ENCODE results near the gene HDC. TPM values are rescaled to one million over a fixed set of nuclear protein-coding genes. Genes with fewer than 3 reads are reported as not detected.

Gene HDC
- total RNA-seq, 2 donors from 2014 or later = 1.1 to 1.7 TPM

GRCh38 chr15:50232791-50233190, 32.7 kb downstream of the HDC start:
- Mint-ChIP-seq H3K4me1 (ENCODE audit: low read depth) (no peaks in the 10 kb centered on the region), H3K9me3 (no peaks in the 10 kb centered on the region), H3K27me3 (ENCODE audit: low read depth) (no peaks in the 10 kb centered on the region), H3K4me3 (no peak overlapping the region), H3K27ac (no peak overlapping the region), H3K36me3 (ENCODE audit: insufficient read depth in 2 of 2) (peaks cover 0 to 5% of the 10 kb centered on the region in 2 donors)
- ATAC-seq (replicated peaks in 1 of 2) = no peak
- DNase-seq = no peak

DNA sequence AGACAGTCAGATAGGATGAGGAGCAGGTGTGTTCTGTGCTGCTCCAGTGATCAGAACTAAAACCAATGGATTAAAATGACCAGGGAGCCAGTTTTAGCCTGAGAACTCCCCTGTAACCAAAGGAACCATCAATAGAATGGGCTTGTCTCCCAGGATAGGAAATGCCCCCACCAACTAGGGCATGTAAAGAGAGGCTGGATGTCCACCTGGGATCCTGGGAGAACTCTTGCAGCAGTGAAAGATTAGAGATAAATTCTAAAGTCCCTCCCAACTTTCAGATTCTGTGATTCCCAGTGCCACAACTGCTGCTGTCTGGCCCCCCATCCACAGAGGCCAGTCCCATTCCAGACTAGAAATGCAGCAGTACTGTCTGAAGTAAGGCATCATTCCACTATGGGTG, 33.8 kb downstream of the HDC start:
- DNase-seq (no peak), ATAC-seq (replicated peaks in 1 of 2) (no peak)
- Mint-ChIP-seq H3K36me3 (ENCODE audit: insufficient read depth in 2 of 2) (peaks cover 0 to 5% of the 10 kb centered on the region in 2 donors), H3K4me1 (ENCODE audit: low read depth) (no peaks in the 10 kb centered on the region), H3K9me3 (no peaks in the 10 kb centered on the region), H3K27me3 (ENCODE audit: low read depth) (no peaks in the 10 kb centered on the region), H3K27ac (no peak overlapping the region), H3K4me3 (no peak overlapping the region)

- DNase-seq = no peak
- Mint-ChIP-seq H3K27ac (no peak overlapping the region), H3K4me1 (ENCODE audit: low read depth) (no peaks in the 10 kb centered on the region), H3K27me3 (ENCODE audit: low read depth) (no peaks in the 10 kb centered on the region), H3K36me3 (ENCODE audit: insufficient read depth in 2 of 2) (peaks cover 0 to 2% of the 10 kb centered on the region in 2 donors), H3K4me3 (no peak overlapping the region), H3K9me3 (no peaks in the 10 kb centered on the region)
- ATAC-seq (replicated peaks in 1 of 2) = no peak
Measured at GRCh38 chr15:50229336-50229735, 36.2 kb downstream of the HDC start.

DNA sequence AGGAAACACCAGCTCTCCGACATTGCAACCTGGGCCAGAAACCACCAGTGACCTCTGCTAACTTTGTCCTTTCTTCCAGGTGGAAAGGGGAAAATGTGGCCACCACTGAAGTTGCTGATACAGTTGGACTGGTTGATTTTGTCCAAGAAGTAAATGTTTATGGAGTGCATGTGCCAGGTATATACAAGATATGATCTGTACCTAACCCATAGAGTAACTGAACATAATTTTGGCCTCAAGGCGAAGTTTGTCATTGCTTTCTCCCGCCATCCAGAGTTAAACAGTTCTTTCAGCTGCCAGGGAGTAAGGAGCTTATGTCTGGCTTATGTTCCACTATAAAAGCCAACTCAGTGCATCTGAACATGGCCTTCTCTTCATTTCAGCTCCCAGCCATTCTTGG, 36.7 kb downstream of the HDC start:
- Mint-ChIP-seq H3K36me3 (ENCODE audit: insufficient read depth in 2 of 2) (peaks cover 0 to 2% of the 10 kb centered on the region in 2 donors), H3K4me1 (ENCODE audit: low read depth) (no peaks in the 10 kb centered on the region), H3K9me3 (no peaks in the 10 kb centered on the region), H3K27me3 (ENCODE audit: low read depth) (no peaks in the 10 kb centered on the region), H3K4me3 (no peak overlapping the region), H3K27ac (no peak overlapping the region)
- DNase-seq = no peak
- no peak for ATAC-seq (replicated peaks in 1 of 2)

GRCh38 chr15:50227076-50227475, 38.5 kb downstream of the HDC start:
- H3K4me1 Mint-ChIP-seq (ENCODE audit: low read depth) = no peaks in the 10 kb centered on the region
- no peak for ATAC-seq (replicated peaks in 1 of 2)
- no peak overlapping the region for H3K27ac Mint-ChIP-seq
- DNase-seq = no peak
- H3K27me3 Mint-ChIP-seq (ENCODE audit: low read depth) = no peaks in the 10 kb centered on the region
- peaks cover 4 to 5% of the 10 kb centered on the region in 2 donors for H3K36me3 Mint-ChIP-seq (ENCODE audit: insufficient read depth in 2 of 2)
- H3K9me3 Mint-ChIP-seq = no peaks in the 10 kb centered on the region
- no peak overlapping the region for H3K4me3 Mint-ChIP-seq

DNA sequence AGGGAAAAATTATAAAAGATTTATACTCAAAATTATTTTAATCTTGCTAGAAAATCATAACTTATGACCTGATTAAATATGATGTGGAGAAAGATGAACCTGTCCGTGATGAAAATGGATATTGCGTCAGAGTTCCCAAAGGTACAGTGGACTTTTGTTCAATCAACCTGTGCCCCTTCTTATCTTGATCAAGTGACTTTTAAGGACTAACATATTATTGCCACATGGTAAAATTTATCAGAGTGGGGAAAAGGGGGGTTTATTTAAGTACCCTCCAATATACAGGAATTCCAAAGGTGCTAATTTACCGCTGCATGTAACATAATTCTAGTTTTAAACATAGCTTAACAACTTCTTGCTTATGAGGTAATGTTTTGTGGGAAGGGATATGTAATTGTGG, 39.6 kb downstream of the HDC start:
- H3K27ac Mint-ChIP-seq = no peak overlapping the region
- peaks cover 4 to 5% of the 10 kb centered on the region in 2 donors for H3K36me3 Mint-ChIP-seq (ENCODE audit: insufficient read depth in 2 of 2)
- DNase-seq = no peak
- H3K9me3 Mint-ChIP-seq = no peaks in the 10 kb centered on the region
- ATAC-seq (replicated peaks in 1 of 2) = no peak
- no peaks in the 10 kb centered on the region for H3K27me3 Mint-ChIP-seq (ENCODE audit: low read depth)
- no peaks in the 10 kb centered on the region for H3K4me1 Mint-ChIP-seq (ENCODE audit: low read depth)
- no peak overlapping the region for H3K4me3 Mint-ChIP-seq

DNA sequence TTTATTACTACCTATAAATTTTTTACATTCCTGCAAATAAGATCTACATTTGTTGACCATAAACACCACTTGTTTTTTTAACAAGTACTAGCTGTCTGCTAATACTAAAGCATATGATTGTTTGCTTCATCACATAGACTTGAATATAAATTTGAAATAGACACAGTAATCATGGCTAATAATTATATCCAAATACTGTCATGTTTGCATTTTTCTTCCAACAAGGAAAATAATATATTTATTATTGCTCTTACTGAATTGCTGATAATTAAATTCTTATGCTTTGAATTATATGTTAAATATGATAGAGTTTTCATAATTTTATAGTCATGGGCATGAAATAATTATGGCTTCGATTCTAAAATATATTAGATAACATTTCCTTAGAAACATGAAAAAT, 40.5 kb downstream of the HDC start:
- Mint-ChIP-seq H3K27me3 (ENCODE audit: low read depth) (no peaks in the 10 kb centered on the region), H3K36me3 (ENCODE audit: insufficient read depth in 2 of 2) (peaks cover 4 to 5% of the 10 kb centered on the region in 2 donors), H3K4me3 (no peak overlapping the region), H3K9me3 (no peaks in the 10 kb centered on the region), H3K4me1 (ENCODE audit: low read depth) (peaks cover 3% of the 10 kb centered on the region), H3K27ac (no peak overlapping the region)
- DNase-seq (no peak), ATAC-seq (replicated peaks in 1 of 2) (no peak)

GRCh38 chr15:50224606-50225005, 40.9 kb downstream of the HDC start:
- Mint-ChIP-seq H3K4me1 (ENCODE audit: low read depth) (peaks cover 7% of the 10 kb centered on the region), H3K27me3 (ENCODE audit: low read depth) (no peaks in the 10 kb centered on the region), H3K36me3 (ENCODE audit: insufficient read depth in 2 of 2) (peaks cover 4 to 5% of the 10 kb centered on the region in 2 donors), H3K27ac (no peak overlapping the region), H3K9me3 (no peaks in the 10 kb centered on the region), H3K4me3 (no peak overlapping the region)
- DNase-seq (no peak), ATAC-seq (replicated peaks in 1 of 2) (no peak)

DNA sequence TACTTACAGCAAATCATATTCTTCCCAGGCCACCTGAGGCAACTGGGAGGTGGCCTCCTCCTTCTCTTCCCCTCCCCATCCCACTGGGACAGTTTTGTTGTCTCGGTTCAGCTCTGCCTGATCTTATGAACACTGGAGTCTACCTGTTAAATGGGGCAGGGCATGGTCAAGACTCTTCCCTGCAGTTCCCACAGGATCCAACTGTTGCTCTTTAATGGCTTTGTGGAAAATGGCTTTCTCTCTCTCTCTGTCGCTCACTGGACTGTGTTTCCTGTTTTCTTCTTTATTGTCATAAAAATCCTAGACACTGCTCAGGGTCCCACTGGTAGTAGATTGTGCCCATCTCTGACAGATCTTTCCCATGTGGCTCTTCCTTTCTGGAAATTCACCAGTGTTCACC, 43.3 kb downstream of the HDC start:
- ATAC-seq (replicated peaks in 1 of 2) (no peak), DNase-seq (no peak)
- Mint-ChIP-seq H3K9me3 (no peaks in the 10 kb centered on the region), H3K4me3 (no peak overlapping the region), H3K27ac (no peak overlapping the region), H3K36me3 (ENCODE audit: insufficient read depth in 2 of 2) (peaks cover 2 to 5% of the 10 kb centered on the region in 2 donors), H3K27me3 (ENCODE audit: low read depth) (no peaks in the 10 kb centered on the region), H3K4me1 (ENCODE audit: low read depth) (peaks cover 18% of the 10 kb centered on the region)

DNA sequence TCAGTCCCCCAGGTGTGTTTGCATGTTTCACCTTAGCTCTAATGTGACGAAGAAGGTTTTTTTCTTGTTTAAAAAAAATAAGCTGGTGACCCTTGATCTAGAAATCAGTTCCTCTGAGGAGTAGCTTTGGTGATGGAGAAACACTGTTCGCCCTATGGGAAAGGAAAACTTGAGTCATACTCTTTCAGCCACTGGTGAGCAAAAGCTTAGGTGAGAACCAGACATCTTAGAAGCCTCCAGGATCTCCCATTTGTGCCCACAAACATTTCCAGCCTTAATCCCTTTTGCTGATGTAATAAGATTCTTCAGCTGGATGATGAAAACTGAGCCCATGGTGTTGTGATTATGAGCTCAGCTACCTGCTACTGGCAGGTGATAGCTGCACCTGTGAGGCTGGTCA, 45.7 kb downstream of the HDC start:
- Mint-ChIP-seq H3K27ac (no peak overlapping the region), H3K36me3 (ENCODE audit: insufficient read depth in 2 of 2) (peaks cover 2 to 5% of the 10 kb centered on the region in 2 donors), H3K4me1 (ENCODE audit: low read depth) (peaks cover 18% of the 10 kb centered on the region), H3K9me3 (no peaks in the 10 kb centered on the region), H3K4me3 (no peak overlapping the region), H3K27me3 (ENCODE audit: low read depth) (no peaks in the 10 kb centered on the region)
- DNase-seq (no peak), ATAC-seq (replicated peaks in 1 of 2) (peak; percentile 38 to 46)

GRCh38 chr15:50218691-50219090, 46.8 kb downstream of the HDC start:
- no peak for ATAC-seq (replicated peaks in 1 of 2)
- H3K27ac Mint-ChIP-seq = peak overlapping the region; percentile 6
- H3K4me1 Mint-ChIP-seq (ENCODE audit: low read depth) = peaks cover 18% of the 10 kb centered on the region
- peaks cover 0 to 3% of the 10 kb centered on the region in 2 donors for H3K9me3 Mint-ChIP-seq
- H3K27me3 Mint-ChIP-seq (ENCODE audit: low read depth) = peaks cover 6% of the 10 kb centered on the region
- DNase-seq = no peak
- no peak overlapping the region for H3K4me3 Mint-ChIP-seq
- peaks cover 4 to 5% of the 10 kb centered on the region in 2 donors for H3K36me3 Mint-ChIP-seq (ENCODE audit: insufficient read depth in 2 of 2)

DNA sequence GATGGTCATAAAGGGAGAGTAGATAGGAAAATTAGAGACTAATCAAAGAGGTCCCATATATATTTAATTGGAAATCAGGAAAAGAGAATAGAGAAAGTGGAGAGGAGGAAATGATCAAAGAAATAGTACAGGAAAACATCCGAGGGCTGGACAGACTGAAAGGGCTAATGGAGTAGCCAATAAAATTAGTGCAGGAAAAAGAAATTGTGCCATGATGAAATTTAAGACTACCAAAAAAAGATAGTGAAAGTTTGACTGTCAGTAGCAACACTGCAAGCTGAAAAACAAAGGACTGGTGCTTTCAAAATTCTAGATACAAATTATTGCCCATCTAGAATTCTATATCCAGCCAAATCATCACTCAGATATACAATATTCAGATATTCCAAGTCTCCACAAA, 47.2 kb downstream of the HDC start:
- no peak for DNase-seq
- Mint-ChIP-seq H3K27me3 (ENCODE audit: low read depth) (peaks cover 10% of the 10 kb centered on the region), H3K27ac (peak overlapping the region; percentile 6), H3K4me3 (no peak overlapping the region), H3K9me3 (peaks cover 0 to 3% of the 10 kb centered on the region in 2 donors), H3K36me3 (ENCODE audit: insufficient read depth in 2 of 2) (peaks cover 2 to 7% of the 10 kb centered on the region in 2 donors), H3K4me1 (ENCODE audit: low read depth) (peaks cover 18% of the 10 kb centered on the region)
- ATAC-seq (replicated peaks in 1 of 2) = no peak

DNA sequence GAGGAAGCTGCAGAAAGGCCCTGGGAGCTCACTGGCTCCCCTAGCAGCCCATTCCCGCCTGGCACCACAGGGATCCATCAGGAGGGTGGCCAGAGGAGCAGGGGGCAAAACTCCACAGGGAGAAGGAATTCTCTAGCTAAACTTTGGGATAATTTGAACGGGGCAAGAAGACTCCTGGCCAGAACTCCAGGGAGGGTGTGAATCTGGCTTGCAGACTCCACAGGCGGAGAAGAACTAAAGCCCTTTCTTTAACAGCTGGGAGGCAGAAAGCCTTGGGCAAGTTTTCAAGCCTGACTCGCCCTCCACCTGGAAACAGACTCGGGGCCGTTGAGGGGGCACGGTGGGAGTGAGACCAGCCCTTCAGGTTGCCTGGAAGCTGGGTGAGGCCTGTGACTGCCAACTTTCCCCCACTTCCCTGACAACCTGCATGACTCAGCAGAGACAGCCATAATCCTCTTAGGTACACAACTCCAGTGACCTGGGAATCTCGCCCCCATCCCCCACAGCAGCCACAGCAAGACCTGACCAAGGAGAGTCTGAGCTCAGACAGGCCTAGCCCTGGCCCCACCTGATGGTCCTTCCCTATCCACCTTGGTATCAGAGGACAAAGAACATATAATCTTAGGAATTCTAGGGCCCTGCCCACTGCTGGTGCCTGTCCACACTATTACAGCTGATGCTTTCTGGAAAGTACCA, 54.9 kb downstream of the HDC start:
- ATAC-seq (replicated peaks in 1 of 2) (no peak), DNase-seq (no peak)
- Mint-ChIP-seq H3K27ac (no peak overlapping the region), H3K36me3 (ENCODE audit: insufficient read depth in 2 of 2) (peaks cover 35 to 57% of the 10 kb centered on the region in 2 donors), H3K4me3 (no peak overlapping the region), H3K9me3 (peaks cover 13 to 15% of the 10 kb centered on the region in 2 donors), H3K27me3 (ENCODE audit: low read depth) (peaks cover 17% of the 10 kb centered on the region), H3K4me1 (ENCODE audit: low read depth) (no peaks in the 10 kb centered on the region)

- Mint-ChIP-seq H3K27ac (no peak overlapping the region), H3K4me1 (ENCODE audit: low read depth) (no peaks in the 10 kb centered on the region), H3K9me3 (peaks cover 13 to 15% of the 10 kb centered on the region in 2 donors), H3K27me3 (ENCODE audit: low read depth) (peaks cover 17% of the 10 kb centered on the region), H3K4me3 (no peak overlapping the region), H3K36me3 (ENCODE audit: insufficient read depth in 2 of 2) (peaks cover 37 to 60% of the 10 kb centered on the region in 2 donors)
- ATAC-seq (replicated peaks in 1 of 2) (no peak), DNase-seq (no peak)
Measured at GRCh38 chr15:50209809-50210208, 55.7 kb downstream of the HDC start.
